ENCODE results near the gene DHRS7C. TPM values are rescaled to one million over a fixed set of nuclear protein-coding genes. Genes with fewer than 3 reads are reported as not detected.
"Not testable (repeated sequence)": the region's sequence is repeated elsewhere in the genome, so short reads cannot be mapped to it uniquely, and the experiment has no call there.

Gene DHRS7C
- total RNA-seq, 4 donors from 2014 or later: not detected

- H3K4me1 ChIP-seq: no peaks in the 10 kb centered on the region
- no peaks in the 10 kb centered on the region for H3K27me3 ChIP-seq
- no peak overlapping the region for H3K4me3 ChIP-seq
- H3K27ac ChIP-seq: no peak overlapping the region
- H3K36me3 ChIP-seq: no peaks in the 10 kb centered on the region
- no peak for DNase-seq (ENCODE audit: low spot score in 2 of 2)
- H3K9me3 ChIP-seq: no peaks in the 10 kb centered on the region
- 92% methylated on average over 8 of the region's 8 CpGs for WGBS
- no peak for TF ChIP-seq POLR2AphosphoS5 (IDR thresholded peaks at IDR 0.05)
- no peak for TF ChIP-seq CTCF (IDR thresholded peaks at IDR 0.05)
- TF ChIP-seq EP300 (IDR thresholded peaks at IDR 0.05): no peak
- no peak for TF ChIP-seq POLR2A (IDR thresholded peaks at IDR 0.05)
These were observed 2.8 kb downstream of the DHRS7C start for GRCh38 chr17:9788601-9789000.

- Histone ChIP-seq H3K4me3 (no peak overlapping the region), H3K27ac (no peak overlapping the region), H3K27me3 (peaks cover 9% of the 10 kb centered on the region), H3K36me3 (no peaks in the 10 kb centered on the region), H3K4me1 (no peaks in the 10 kb centered on the region), H3K9me3 (no peaks in the 10 kb centered on the region)
- DNase-seq (ENCODE audit: low spot score in 2 of 2): no peak
- 95% methylated on average over 2 of the region's 2 CpGs for WGBS
- TF ChIP-seq POLR2A (IDR thresholded peaks at IDR 0.05): no peak
- TF ChIP-seq POLR2AphosphoS5 (IDR thresholded peaks at IDR 0.05): no peak
- TF ChIP-seq CTCF (IDR thresholded peaks at IDR 0.05): no peak
- no peak for TF ChIP-seq EP300 (IDR thresholded peaks at IDR 0.05)
These were observed 6.8 kb downstream of the DHRS7C start for GRCh38 chr17:9784544-9784943.

- H3K27me3 ChIP-seq; H3K36me3 ChIP-seq; H3K4me3 ChIP-seq; H3K27ac ChIP-seq; H3K4me1 ChIP-seq; H3K9me3 ChIP-seq; DNase-seq (ENCODE audit: low spot score in 2 of 2): not testable (repeated sequence)
- WGBS: 86% methylated on average over 5 of the region's 5 CpGs
These were observed 7.9 kb downstream of the DHRS7C start for GRCh38 chr17:9783465-9783864.

GRCh38 chr17:9783050-9783449, 8.3 kb downstream of the DHRS7C start:
- no peak for DNase-seq (ENCODE audit: low spot score in 2 of 2)
- TF ChIP-seq POLR2AphosphoS5 (IDR thresholded peaks at IDR 0.05): no peak
- no peak for TF ChIP-seq CTCF (IDR thresholded peaks at IDR 0.05)
- TF ChIP-seq POLR2A (IDR thresholded peaks at IDR 0.05): no peak
- TF ChIP-seq EP300 (IDR thresholded peaks at IDR 0.05): no peak
- Histone ChIP-seq H3K9me3 (no peaks in the 10 kb centered on the region), H3K4me1 (no peaks in the 10 kb centered on the region), H3K36me3 (no peaks in the 10 kb centered on the region), H3K4me3 (no peak overlapping the region), H3K27ac (no peak overlapping the region), H3K27me3 (peaks cover 9% of the 10 kb centered on the region)
- WGBS: 70% methylated on average over 4 of the region's 4 CpGs

GRCh38 chr17:9780552-9780951, 10.8 kb downstream of the DHRS7C start:
- Histone ChIP-seq H3K27ac (no peak overlapping the region), H3K4me1 (no peaks in the 10 kb centered on the region), H3K27me3 (peaks cover 14% of the 10 kb centered on the region), H3K36me3 (no peaks in the 10 kb centered on the region), H3K4me3 (no peak overlapping the region), H3K9me3 (no peaks in the 10 kb centered on the region)
- WGBS: 88% methylated on average over 3 of the region's 3 CpGs
- TF ChIP-seq POLR2A (IDR thresholded peaks at IDR 0.05) (no peak), EP300 (IDR thresholded peaks at IDR 0.05) (no peak), CTCF (IDR thresholded peaks at IDR 0.05) (no peak), POLR2AphosphoS5 (IDR thresholded peaks at IDR 0.05) (no peak)
- DNase-seq (ENCODE audit: low spot score in 2 of 2): no peak

GRCh38 chr17:9776911-9777310, 14.5 kb downstream of the DHRS7C start:
- H3K4me3 ChIP-seq: no peak overlapping the region
- no peak for DNase-seq (ENCODE audit: low spot score in 2 of 2)
- WGBS: 92% methylated on average over 9 of the region's 9 CpGs
- no peaks in the 10 kb centered on the region for H3K9me3 ChIP-seq
- no peaks in the 10 kb centered on the region for H3K36me3 ChIP-seq
- peaks cover 11% of the 10 kb centered on the region for H3K27me3 ChIP-seq
- no peak for TF ChIP-seq EP300 (IDR thresholded peaks at IDR 0.05)
- TF ChIP-seq POLR2AphosphoS5 (IDR thresholded peaks at IDR 0.05): no peak
- no peak for TF ChIP-seq POLR2A (IDR thresholded peaks at IDR 0.05)
- TF ChIP-seq CTCF (IDR thresholded peaks at IDR 0.05): no peak
- H3K27ac ChIP-seq: no peak overlapping the region
- H3K4me1 ChIP-seq: no peaks in the 10 kb centered on the region
